GM23248 (cell line): Measurements from ENCODE around the gene HOXB6. TPM values are rescaled to one million over a fixed set of nuclear protein-coding genes. Genes with fewer than 3 reads are reported as not detected.

Source experiments
- DNase-seq: peaks from one replicate; pipeline ENCODE4 v3.0.0-alpha.2; 2015
- H2AFZ ChIP-seq: fragments of 200-600 bp; sonication (generic); 2 replicates; pipeline ENCODE4 v1.6.1; 2016; ENCODE audit warnings: antibody characterized with exemption
- H3F3A ChIP-seq: fragments of 200-600 bp; sonication (generic); 2 replicates; pipeline ENCODE4 v1.6.1; 2016; ENCODE audit warnings: mild to moderate bottlenecking, antibody characterized with exemption, mixed run types; ENCODE audit not compliant: insufficient read depth
- H3K27ac ChIP-seq: fragments of 200-600 bp; sonication (generic); 2 replicates; pipeline ENCODE4 v1.5.1; 2016; ENCODE audit warnings: mild to moderate bottlenecking
- H3K27me3 ChIP-seq: fragments of 200-600 bp; sonication (generic); replicated peaks from 2 replicates; pipeline ENCODE4 v1.6.1; 2016; ENCODE audit warnings: mild to moderate bottlenecking; ENCODE audit not compliant: insufficient read depth
- H3K36me3 ChIP-seq: fragments of 200-600 bp; sonication (generic); 2 replicates; pipeline ENCODE4 v1.6.1; 2016; ENCODE audit warnings: low read depth, mild to moderate bottlenecking
- H3K4me1 ChIP-seq: fragments of 200-600 bp; sonication (generic); 2 replicates; pipeline ENCODE4 v1.6.1; 2016; ENCODE audit warnings: mild to moderate bottlenecking; ENCODE audit not compliant: insufficient read depth
- H3K4me2 ChIP-seq: fragments of 200-600 bp; sonication (generic); one replicate; pipeline ENCODE4 v1.6.1; 2016; ENCODE audit warnings: mild to moderate bottlenecking; ENCODE audit not compliant: unreplicated experiment
- H3K4me3 ChIP-seq: fragments of 200-600 bp; sonication (generic); 2 replicates; pipeline ENCODE4 v1.5.1; 2016; ENCODE audit warnings: mild to moderate bottlenecking
- H3K79me2 ChIP-seq: fragments of 200-600 bp; sonication (generic); 2 replicates; pipeline ENCODE4 v1.6.1; 2016; ENCODE audit warnings: mild to moderate bottlenecking; ENCODE audit not compliant: insufficient read depth
- H3K9ac ChIP-seq: fragments of 200-600 bp; sonication (generic); 2 replicates; pipeline ENCODE4 v1.6.1; 2016; ENCODE audit warnings: mild to moderate bottlenecking
- H3K9me2 ChIP-seq: fragments of 200-600 bp; sonication (generic); 2 replicates; pipeline ENCODE4 v1.6.1; 2016; ENCODE audit warnings: mixed run types, mild to moderate bottlenecking, moderate library complexity; ENCODE audit not compliant: insufficient read depth
- H3K9me3 ChIP-seq: fragments of 200-600 bp; sonication (generic); one replicate; pipeline ENCODE4 v1.6.1; 2017; ENCODE audit warnings: low read depth
- H4K20me1 ChIP-seq: fragments of 200-600 bp; sonication (generic); 2 replicates; pipeline ENCODE4 v1.6.0; 2016; ENCODE audit not compliant: insufficient read depth
- EZH2 ChIP-seq: fragments of 200-600 bp; sonication (generic); IDR thresholded peaks from 2 replicates; pipeline ENCODE4 v1.6.1; 2018; ENCODE audit warnings: antibody characterized with exemption, mild to moderate bottlenecking; ENCODE audit not compliant: insufficient read depth, poor library complexity, severe bottlenecking
- EZH2phosphoT487 ChIP-seq: fragments of 200-600 bp; sonication (generic); IDR thresholded peaks from 2 replicates; pipeline ENCODE4 v1.6.1; 2018; ENCODE audit warnings: antibody characterized with exemption, moderate library complexity, mild to moderate bottlenecking, low read depth; ENCODE audit not compliant: insufficient read depth
- WGBS, 2 experiments: methylation state at CpG; one replicate each; pipeline ENCODE4 v1.1.6; 2015 to 2017; ENCODE audit warnings: low lambda C conversion rate in 2 of 2, low coverage in 1 of 2; ENCODE audit errors: missing lambda C conversion rate in 2 of 2; 5-methylcytosine and 5-hydroxymethylcytosine counted together
- in situ Hi-C: fragments of 300-500 bp; cut with MboI; formaldehyde crosslinking; loops from 2 replicates; pipeline ENCODE4 v1.15.0; 2020
- polyA plus RNA-seq: library from polyadenylated mRNA; unstranded; fragments of >200 nt; fragmentation: Nextera tagmentation; extraction: Ambion mirVana; gene quantifications from 2 replicates; pipeline ENCODE4 v1.2.1, GENCODE V29; 2016
- total RNA-seq: library from RNA; depleted of rRNA; stranded (reverse); fragments of >200 nt; shearing (Covaris generic); gene quantifications from 2 replicates; pipeline ENCODE4 v1.2.3, GENCODE V29; 2014

Gene HOXB6
- total and polyA plus RNA-seq, 2 experiments from 2014 or later, result 6.2 to 7.5 TPM

GRCh38 chr17:48578616-48579470, 25.9 kb downstream of the HOXB6 start:
- peak; percentile 44 for DNase-seq
- Histone ChIP-seq H4K20me1 (no peaks in the 10 kb centered on the region), H2AFZ (peak overlapping the region; percentile 90), H3K4me1 (peaks cover 21% of the 10 kb centered on the region), H3K4me2 (peak overlapping the region; percentile 84), H3F3A (peaks cover 15% of the 10 kb centered on the region; the same call in 1 of the 2 replicates), H3K27ac (0 out of 2 replicates have a peak overlapping the region, but pooled peaks have one; percentile 3), H3K9ac (peak overlapping the region; percentile 77), H3K4me3 (peak overlapping the region; percentile 83), H3K27me3 (no peaks in the 10 kb centered on the region), H3K36me3 (no peaks in the 10 kb centered on the region), H3K79me2 (peaks cover 79% of the 10 kb centered on the region), H3K9me3 (no peaks in the 10 kb centered on the region), H3K9me2 (no peaks in the 10 kb centered on the region)
- in situ Hi-C loops, result no loop called here
- 25 to 31% methylated on average over 43 of the region's 43 CpGs for WGBS, 2 experiments
- TF ChIP-seq EZH2phosphoT487 (no peak), EZH2 (no peak)

- peak; percentile 90 for DNase-seq
Measured at GRCh38 chr17:48577946-48578615, 26.7 kb downstream of the HOXB6 start, which contains the start of gene HOXB4. TSS of gene HOXB4 (minus strand) at chr17:48578350. CDS start at chr17:48578319, 31 bp downstream.

GRCh38 chr17:48577330-48577945, 27.3 kb downstream of the HOXB6 start:
- Histone ChIP-seq H3K79me2 (peaks cover 73% of the 10 kb centered on the region), H3K9me2 (no peaks in the 10 kb centered on the region), H3K9ac (peak overlapping the region; percentile 79), H3K9me3 (no peaks in the 10 kb centered on the region), H3K27ac (peak overlapping the region; percentile 61), H3K4me1 (peaks cover 15% of the 10 kb centered on the region), H4K20me1 (no peaks in the 10 kb centered on the region), H3K4me3 (peak overlapping the region; percentile 83), H3K4me2 (peak overlapping the region; percentile 99), H3K36me3 (no peaks in the 10 kb centered on the region), H3F3A (peaks cover 6% of the 10 kb centered on the region; the same call in 1 of the 2 replicates), H2AFZ (peak overlapping the region; percentile 85), H3K27me3 (no peaks in the 10 kb centered on the region)
- peak; percentile 63 for DNase-seq
- TF ChIP-seq EZH2 (no peak), EZH2phosphoT487 (no peak)
- in situ Hi-C loops, result no loop called here
- WGBS, 2 experiments, result 0 to 2% methylated on average over 17 to 19 of the region's 19 CpGs

More at GRCh38 chr17:48577946-48578615, 26.7 kb downstream of the HOXB6 start, which contains the start of gene HOXB4:
- Histone ChIP-seq H3K9me2 (no peaks in the 10 kb centered on the region), H2AFZ (peak within 1 kb of the TSS; percentile 90), H3K4me3 (peak within 1 kb of the TSS; percentile 83), H4K20me1 (no peaks in the 10 kb centered on the region), H3K9me3 (no peaks in the 10 kb centered on the region), H3K27me3 (no peaks in the 10 kb centered on the region), H3K27ac (peak within 1 kb of the TSS; percentile 61), H3K9ac (peak within 1 kb of the TSS; percentile 79), H3K36me3 (no peaks in the 10 kb centered on the region), H3F3A (peaks cover 13% of the 10 kb centered on the region; the same call in 1 of the 2 replicates), H3K79me2 (peaks cover 75% of the 10 kb centered on the region), H3K4me1 (peaks cover 20% of the 10 kb centered on the region), H3K4me2 (peak within 1 kb of the TSS; percentile 99)
- in situ Hi-C loops, result no loop called here
- 1% methylated on average over 31 to 58 of the region's 58 CpGs for WGBS, 2 experiments
- no peak for TF ChIP-seq EZH2phosphoT487
- no peak for TF ChIP-seq EZH2
